Ishikawa (cell line): ENCODE measurements around the gene P2RY2.

Experiments used
- CEBPB ChIP-seq: IDR thresholded peaks from 2 replicates; pipeline ENCODE4 v1.6.1; 2012
- CREB1 ChIP-seq: IDR thresholded peaks from 2 replicates; pipeline ENCODE4 v1.6.1; 2012; ENCODE audit warnings: low read depth
- EGR1 ChIP-seq: IDR thresholded peaks from 2 replicates; pipeline ENCODE4 v1.6.1; 2012
- EP300 ChIP-seq: IDR thresholded peaks from 2 replicates; pipeline ENCODE4 v1.6.1; 2012; ENCODE audit warnings: borderline replicate concordance
- FOXM1 ChIP-seq: IDR thresholded peaks from 2 replicates; pipeline ENCODE4 v1.6.1; 2012; ENCODE audit warnings: low read depth, borderline replicate concordance
- MAX ChIP-seq: IDR thresholded peaks from 2 replicates; pipeline ENCODE4 v1.6.1; 2012
- NFIC ChIP-seq: IDR thresholded peaks from 2 replicates; pipeline ENCODE4 v1.6.1; 2012
- RAD21 ChIP-seq: IDR thresholded peaks from 2 replicates; pipeline ENCODE4 v1.6.1; 2012; ENCODE audit warnings: low read depth
- REST ChIP-seq: IDR thresholded peaks from 2 replicates; pipeline ENCODE4 v1.6.1; 2012; ENCODE audit warnings: low read depth, mild to moderate bottlenecking
- TAF1 ChIP-seq: IDR thresholded peaks from 2 replicates; pipeline ENCODE4 v1.6.1; 2012; ENCODE audit warnings: low read depth, mild to moderate bottlenecking
- TCF12 ChIP-seq: IDR thresholded peaks from 2 replicates; pipeline ENCODE4 v1.6.1; 2012; ENCODE audit warnings: low read depth
- TEAD4 ChIP-seq: IDR thresholded peaks from 2 replicates; pipeline ENCODE4 v1.6.1; 2012
- USF1 ChIP-seq: IDR thresholded peaks from 2 replicates; pipeline ENCODE4 v1.6.1; 2012
- YY1 ChIP-seq: IDR thresholded peaks from 2 replicates; pipeline ENCODE4 v1.6.1; 2012; ENCODE audit warnings: low read depth
- ZBTB7A ChIP-seq: IDR thresholded peaks from 2 replicates; pipeline ENCODE4 v1.6.1; 2012; ENCODE audit warnings: low read depth

Gene P2RY2

GRCh38 chr11:73199446-73199845, 18.6 kb upstream of the P2RY2 start:
- TF ChIP-seq MAX = no peak
- no peak for TF ChIP-seq FOXM1
- TF ChIP-seq ZBTB7A = no peak
- no peak for TF ChIP-seq TCF12
- no peak for TF ChIP-seq TAF1
- TF ChIP-seq REST = no peak
- TF ChIP-seq TEAD4 = no peak
- no peak for TF ChIP-seq USF1
- TF ChIP-seq NFIC = no peak
- TF ChIP-seq CEBPB = no peak
- no peak for TF ChIP-seq EGR1
- no peak for TF ChIP-seq EP300

- 0 out of 2 replicates have a peak, but pooled peaks have one; percentile 12 for TF ChIP-seq USF1
- no peak for TF ChIP-seq TEAD4
These were observed 17.8 kb upstream of the P2RY2 start for GRCh38 chr11:73200256-73200655.

GRCh38 chr11:73201249-73201648, 16.8 kb upstream of the P2RY2 start:
- no peak for TF ChIP-seq REST
- TF ChIP-seq RAD21 = no peak

- TF ChIP-seq ZBTB7A = no peak
- TF ChIP-seq EGR1 = no peak
- TF ChIP-seq MAX = no peak
- TF ChIP-seq TCF12 = no peak
- TF ChIP-seq TAF1 = no peak
- TF ChIP-seq USF1 = no peak
- no peak for TF ChIP-seq YY1
- TF ChIP-seq FOXM1 = no peak
- no peak for TF ChIP-seq REST
- no peak for TF ChIP-seq CREB1
These were observed 15.9 kb upstream of the P2RY2 start for GRCh38 chr11:73201888-73202780.

- TF ChIP-seq TEAD4 (no peak), MAX (no peak), TAF1 (no peak), EGR1 (no peak), REST (no peak), CREB1 (no peak), RAD21 (no peak), ZBTB7A (no peak), NFIC (no peak), YY1 (no peak), TCF12 (no peak), FOXM1 (no peak), USF1 (no peak)
These were observed 14.8 kb upstream of the P2RY2 start for GRCh38 chr11:73203322-73203721.
